NB4 (cell line): ENCODE data around the gene DLG4.

Experiments used
- DNase-seq: peaks from one replicate; pipeline ENCODE4 v3.0.0; 2010; ENCODE audit warnings: low read depth
- H3K4me3 ChIP-seq: one replicate; pipeline ENCODE4 v1.5.1; 2011; ENCODE audit warnings: mild to moderate bottlenecking, low read depth, low read length, moderate library complexity
- CTCF ChIP-seq: IDR thresholded peaks from one replicate; pipeline ENCODE4 v1.5.1; 2012; ENCODE audit warnings: low read depth, low read length
- MAX ChIP-seq: IDR thresholded peaks from 2 replicates; pipeline ENCODE4 v1.6.1; 2011; ENCODE audit warnings: low read depth, low read length
- MYC ChIP-seq: IDR thresholded peaks from 2 replicates; pipeline ENCODE4 v1.6.1; 2011; ENCODE audit warnings: low read depth, low read length
- POLR2A ChIP-seq: IDR thresholded peaks from 2 replicates; pipeline ENCODE4 v1.6.1; 2011; ENCODE audit warnings: mild to moderate bottlenecking; ENCODE audit not compliant: insufficient read length; ENCODE audit errors: extremely low read depth

The DLG4 gene

DNA sequence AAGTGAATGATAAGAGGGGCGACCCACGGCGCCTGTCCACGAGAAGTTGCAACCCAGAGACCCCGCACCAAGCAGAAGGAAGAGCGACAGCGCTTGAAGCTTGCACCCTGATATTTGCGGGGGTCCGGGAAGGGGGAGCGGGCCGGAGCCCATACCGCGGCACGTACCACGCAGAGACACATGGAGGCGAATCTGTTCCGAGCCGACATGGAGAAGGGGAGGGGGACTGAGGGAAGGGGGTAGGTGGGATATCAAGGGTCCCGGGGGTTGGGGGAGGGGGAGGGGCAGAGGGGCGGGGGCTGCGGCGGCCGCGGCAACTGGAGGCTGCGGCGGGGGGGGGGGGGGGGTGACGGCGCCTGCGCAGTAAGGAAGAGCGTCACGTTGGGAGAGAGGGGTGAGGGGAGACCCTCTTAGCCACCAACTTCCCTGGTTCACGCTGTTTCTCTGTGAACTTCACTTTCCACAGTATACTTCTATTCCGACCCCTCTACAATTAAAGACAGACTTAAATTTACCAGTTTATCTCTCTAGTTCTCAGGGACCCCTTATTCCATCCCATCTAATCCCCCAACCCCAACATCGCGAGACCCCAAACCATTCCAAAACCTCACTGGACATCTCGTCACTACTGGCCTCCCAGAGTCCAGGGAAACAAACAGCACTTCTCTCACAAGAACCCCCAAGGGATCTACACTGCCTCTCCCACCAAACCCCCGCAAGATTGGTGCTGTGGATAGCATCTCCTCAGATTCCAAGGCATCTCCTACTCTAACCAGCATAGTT is 8.0 kb downstream of the DLG4 start:
- no peak for DNase-seq
- TF ChIP-seq POLR2A (no peak), MAX (no peak), CTCF (no peak)
- H3K4me3 ChIP-seq: no peak overlapping the region

DNA sequence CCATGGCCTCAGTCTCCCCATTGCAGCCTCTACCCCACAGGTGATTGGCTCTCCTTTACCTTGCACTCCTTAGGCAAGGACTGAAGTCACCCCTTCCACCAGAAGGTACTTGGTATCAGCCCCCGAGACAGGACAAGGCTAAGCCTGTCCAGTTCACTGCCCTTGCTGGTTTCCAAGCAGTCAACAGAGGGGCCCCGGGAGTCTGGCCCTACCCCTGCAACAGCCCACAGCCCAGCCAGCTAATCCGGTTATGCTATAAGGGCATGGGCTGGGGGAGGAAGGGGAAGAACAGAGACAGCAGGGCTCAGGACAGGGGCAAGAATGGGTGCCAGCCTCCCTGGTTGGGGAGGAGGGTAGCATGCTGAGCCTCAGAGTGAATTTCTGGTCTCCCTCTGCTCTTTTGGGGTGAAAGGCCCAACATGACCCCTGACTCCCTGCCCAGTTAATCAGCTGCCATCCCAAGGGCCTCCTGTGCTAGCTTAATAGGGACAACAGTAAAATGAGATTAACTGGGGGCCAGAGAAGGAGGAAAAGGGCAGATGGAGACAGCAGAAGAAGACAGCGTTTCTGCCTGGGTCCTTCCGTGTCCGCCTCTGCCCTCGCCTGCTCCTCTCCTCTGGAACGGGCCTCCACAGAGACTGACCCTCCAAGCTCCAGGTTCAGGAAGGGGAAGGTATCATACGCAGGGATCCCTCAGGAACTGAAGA is 10.7 kb downstream of the DLG4 start:
- no peak for DNase-seq
- no peak overlapping the region for H3K4me3 ChIP-seq
- no peak for TF ChIP-seq MYC

DNA sequence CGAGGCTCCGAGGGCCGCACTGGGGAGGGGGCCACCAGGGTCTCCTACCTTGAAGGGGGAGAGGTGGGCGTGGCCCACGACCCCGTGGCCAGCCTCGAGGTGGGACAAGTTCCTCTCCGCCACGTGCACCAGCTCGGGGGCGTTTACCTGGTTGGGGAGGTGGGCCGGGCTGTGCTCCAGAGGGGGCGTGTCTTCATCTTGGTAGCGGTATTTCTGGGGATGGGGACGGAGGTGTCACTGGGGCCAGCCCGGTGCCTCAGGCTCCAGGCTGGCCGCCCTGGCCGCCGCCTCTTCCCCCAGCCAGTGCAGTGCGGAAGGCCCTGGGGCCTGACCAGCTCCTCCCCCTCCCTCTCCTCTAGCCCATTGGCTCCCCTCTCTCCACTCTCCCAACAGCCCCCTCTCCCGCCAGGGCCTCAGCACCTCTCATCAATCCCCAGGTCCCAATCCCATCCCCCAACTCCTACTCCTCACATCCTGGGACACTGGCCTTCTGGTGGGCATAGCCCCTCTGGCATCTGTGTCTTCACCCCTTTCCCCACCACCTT is 11.5 kb downstream of the DLG4 start:
- H3K4me3 ChIP-seq: no peak overlapping the region
- TF ChIP-seq POLR2A (no peak), MYC (no peak), MAX (no peak), CTCF (no peak)

GRCh38 chr17:7207120-7208001 is 12.3 kb downstream of the DLG4 start:
- TF ChIP-seq CTCF: no peak
- no peak for TF ChIP-seq MYC
- TF ChIP-seq POLR2A: no peak
- TF ChIP-seq MAX: no peak
- H3K4me3 ChIP-seq: no peak overlapping the region
- DNase-seq: no peak

More for the DNA sequence above, 11.5 kb downstream of the DLG4 start:
- DNase-seq: no peak

GRCh38 chr17:7205561-7205960 is 14.1 kb downstream of the DLG4 start:
- no peak for DNase-seq
- no peak overlapping the region for H3K4me3 ChIP-seq
- TF ChIP-seq POLR2A: no peak
- TF ChIP-seq MAX: no peak
- TF ChIP-seq MYC: no peak

DNA sequence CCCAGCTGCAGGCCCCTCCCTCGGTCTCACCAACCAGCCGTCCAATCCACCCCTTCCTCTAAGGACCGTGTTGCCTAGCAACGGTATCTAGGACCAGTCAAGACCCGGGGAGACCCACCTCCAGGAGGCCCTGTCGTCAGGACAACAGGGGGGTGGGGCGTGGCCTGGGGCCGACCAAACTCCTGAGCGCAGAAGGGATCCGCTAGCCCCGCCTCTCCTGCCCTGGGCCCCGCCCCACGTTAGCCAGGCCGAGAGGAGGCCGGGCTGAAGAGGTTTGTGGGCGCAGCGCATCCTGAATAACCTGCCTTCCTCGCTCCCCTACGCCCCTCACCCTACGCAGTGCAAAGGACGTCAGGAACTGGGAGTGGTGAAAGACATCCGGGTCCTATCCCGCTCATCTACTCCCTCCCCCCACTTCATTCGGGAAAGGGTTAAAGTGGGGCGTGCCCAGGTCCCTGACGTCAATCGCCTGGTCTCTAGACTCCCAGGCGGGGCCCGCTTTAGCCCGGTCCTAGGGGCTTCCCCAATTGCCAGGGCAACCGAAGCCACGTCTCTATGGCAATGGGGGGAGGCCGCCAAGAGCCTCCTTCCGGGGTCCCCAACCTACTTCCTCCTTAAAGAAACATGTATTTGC is 14.7 kb downstream of the DLG4 start:
- H3K4me3 ChIP-seq: no peak overlapping the region
- TF ChIP-seq CTCF: no peak
- TF ChIP-seq POLR2A: no peak
- TF ChIP-seq MYC: no peak
- no peak for TF ChIP-seq MAX
- DNase-seq: peak; percentile 8
